Measurements from ENCODE around the gene SLC39A9.

SLC39A9 gene

DNA sequence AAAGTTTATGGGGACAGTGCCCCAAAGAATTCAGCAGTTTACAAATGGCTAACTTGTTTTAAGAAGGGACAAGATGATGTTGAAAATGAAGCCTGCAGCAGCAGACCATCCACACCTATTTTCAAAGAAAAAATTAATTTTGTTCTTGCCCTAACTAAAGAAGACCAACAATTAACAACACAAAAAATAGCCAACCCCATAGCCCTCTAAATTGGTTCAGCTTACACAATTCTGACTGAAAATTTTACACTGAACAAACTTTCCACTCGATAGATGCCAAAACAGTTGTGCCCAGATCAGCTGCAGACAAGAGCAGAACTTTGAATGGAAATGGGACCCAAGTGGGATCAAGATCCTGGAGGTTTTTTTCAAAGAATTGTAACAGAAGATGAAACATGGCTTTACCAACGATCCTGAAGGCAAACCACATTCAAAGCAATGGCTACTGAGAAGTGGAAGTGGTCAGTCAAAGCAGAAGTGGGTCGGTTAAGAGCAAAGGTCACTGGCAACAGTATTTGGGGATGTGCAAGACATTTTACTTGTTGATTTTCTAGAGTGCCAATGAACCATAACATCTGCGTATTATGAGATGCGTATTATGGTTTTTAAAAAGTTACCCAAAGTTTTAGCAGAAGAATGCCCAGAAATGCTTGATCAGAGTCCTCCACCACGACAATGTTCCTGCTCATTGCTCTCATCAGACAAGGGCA, 30.0 kb downstream of the SLC39A9 start:
- no peak for TF ChIP-seq GATA3 (IDR thresholded peaks at IDR 0.05; ENCODE audit: low read depth, low read length)
- no peak for TF ChIP-seq GATA2 (IDR thresholded peaks at IDR 0.05; ENCODE audit: low read depth, low read length)

DNA sequence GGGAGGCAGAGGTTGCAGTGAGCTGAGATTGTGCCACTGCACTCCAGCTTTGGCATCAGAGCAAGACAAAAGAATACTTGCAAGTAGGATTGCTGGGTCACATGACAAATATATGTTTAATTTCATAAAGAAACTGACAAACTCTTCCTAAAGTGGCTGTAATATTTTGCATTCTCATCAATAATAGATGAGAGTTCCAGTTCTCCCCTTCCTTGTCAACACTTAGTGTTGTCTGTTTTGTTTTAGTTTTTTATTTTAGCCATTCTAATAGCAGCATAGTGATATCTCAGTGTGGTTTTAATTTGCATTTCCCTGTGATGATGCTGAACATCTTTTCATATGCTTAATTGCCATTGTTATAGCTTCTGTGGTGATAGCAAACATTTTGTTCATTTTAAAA, 31.2 kb downstream of the SLC39A9 start:
- no peak for TF ChIP-seq GATA2 (IDR thresholded peaks at IDR 0.05; ENCODE audit: low read depth, low read length)
- TF ChIP-seq GATA3 (IDR thresholded peaks at IDR 0.05; ENCODE audit: low read depth, low read length) = no peak

DNA sequence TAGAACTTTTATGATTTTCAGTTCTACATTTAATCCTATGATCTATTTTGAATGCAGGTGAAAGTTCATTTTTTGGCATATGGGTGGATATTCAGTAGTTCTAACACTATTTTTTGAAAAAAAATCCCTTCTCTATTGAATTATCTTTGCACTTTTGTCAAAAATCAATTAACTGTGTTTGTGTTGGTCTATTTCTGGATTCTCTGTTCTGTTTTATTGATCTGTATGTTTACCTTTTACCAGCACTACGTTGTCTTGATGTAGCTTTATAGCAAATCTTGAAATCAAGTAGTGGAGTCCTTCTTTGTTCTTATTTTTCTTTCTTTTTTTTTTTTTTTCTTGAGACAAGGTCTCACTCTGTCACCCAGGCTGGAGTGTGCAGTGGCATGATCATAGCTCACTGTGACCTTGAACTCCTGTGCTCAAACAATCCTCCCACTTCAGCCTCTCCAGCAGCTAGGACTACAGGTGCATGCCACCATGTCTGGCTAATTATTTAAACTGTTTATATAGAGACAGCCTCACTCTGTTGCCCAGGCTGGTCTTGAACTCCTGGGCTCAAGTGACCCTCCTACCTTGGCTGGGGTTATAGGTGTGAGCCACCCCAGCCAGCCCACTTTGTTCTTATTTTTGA, 31.9 kb downstream of the SLC39A9 start:
- no peak for TF ChIP-seq GATA2 (IDR thresholded peaks at IDR 0.05; ENCODE audit: low read depth, low read length)
- TF ChIP-seq GATA3 (IDR thresholded peaks at IDR 0.05; ENCODE audit: low read depth, low read length) = no peak

GRCh38 chr14:69432364-69432763, 33.9 kb downstream of the SLC39A9 start:
- TF ChIP-seq GATA2 (IDR thresholded peaks at IDR 0.05; ENCODE audit: low read depth, low read length) = no peak
- TF ChIP-seq GATA3 (IDR thresholded peaks at IDR 0.05; ENCODE audit: low read depth, low read length) = no peak

- TF ChIP-seq GATA3 (IDR thresholded peaks at IDR 0.05; ENCODE audit: low read depth, low read length) (no peak), GATA2 (IDR thresholded peaks at IDR 0.05; ENCODE audit: low read depth, low read length) (no peak)
Observed at GRCh38 chr14:69439521-69440270, 41.2 kb downstream of the SLC39A9 start.

DNA sequence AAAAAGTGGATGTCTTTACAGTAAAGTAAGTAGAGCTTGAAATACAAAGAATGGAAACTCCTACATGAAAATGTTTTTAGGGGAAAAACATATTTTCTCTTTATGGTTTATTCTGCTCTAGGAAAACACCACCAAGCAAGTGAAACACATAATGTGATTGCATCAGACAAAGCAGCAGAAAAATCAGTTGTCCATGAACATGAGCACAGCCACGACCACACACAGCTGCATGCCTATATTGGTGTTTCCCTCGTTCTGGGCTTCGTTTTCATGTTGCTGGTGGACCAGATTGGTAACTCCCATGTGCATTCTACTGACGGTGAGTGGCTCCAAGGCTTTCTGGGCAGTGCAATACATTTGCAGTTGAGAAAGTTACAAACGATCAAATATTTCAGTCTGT, 43.5 kb downstream of the SLC39A9 start:
- TF ChIP-seq GATA2 (IDR thresholded peaks at IDR 0.05; ENCODE audit: low read depth, low read length) (no peak), GATA3 (IDR thresholded peaks at IDR 0.05; ENCODE audit: low read depth, low read length) (no peak)

DNA sequence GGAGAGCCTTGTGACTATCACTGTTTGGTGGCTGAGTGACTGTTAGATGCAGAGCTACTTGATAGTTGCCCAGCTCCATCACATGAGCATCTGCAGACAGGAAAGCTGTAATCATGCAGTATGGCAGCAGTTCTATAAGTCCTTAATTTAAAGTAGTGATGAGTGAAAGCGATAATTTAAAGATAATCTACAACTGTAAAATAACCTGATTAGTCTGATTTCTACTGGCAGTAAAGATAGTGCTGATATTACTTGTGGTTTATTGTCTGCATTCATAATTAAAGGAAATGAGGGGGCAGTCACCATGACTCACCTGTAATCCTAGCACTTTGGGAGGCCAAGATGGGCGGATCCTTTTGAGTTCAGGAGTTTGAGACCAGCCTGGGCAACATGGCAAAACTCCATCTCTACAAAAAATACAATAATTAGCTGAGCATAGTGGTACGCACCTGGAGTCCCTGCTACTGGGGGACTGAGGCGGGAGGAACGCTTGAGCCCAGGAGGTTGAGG, 44.9 kb downstream of the SLC39A9 start:
- TF ChIP-seq GATA2 (IDR thresholded peaks at IDR 0.05; ENCODE audit: low read depth, low read length) (no peak), GATA3 (IDR thresholded peaks at IDR 0.05; ENCODE audit: low read depth, low read length) (no peak)

DNA sequence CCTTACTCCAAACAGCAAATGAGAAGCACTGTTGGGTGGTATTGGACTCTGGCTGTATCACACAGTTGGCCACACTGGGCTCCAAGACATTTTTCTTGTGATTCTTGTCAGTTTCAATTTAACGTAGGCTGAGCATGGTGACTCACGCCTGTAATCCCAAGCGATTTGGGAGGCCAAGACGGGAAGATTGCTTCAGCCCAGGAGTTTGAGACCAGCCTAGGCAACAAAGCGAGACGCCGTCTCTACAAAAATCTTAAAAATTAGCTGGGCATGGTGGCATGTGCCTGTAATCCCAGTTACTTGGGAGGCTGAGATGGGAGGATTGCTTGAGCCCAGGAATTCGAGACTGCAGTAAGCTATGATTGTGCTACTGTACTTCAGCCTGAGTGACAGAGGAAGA, 50.7 kb downstream of the SLC39A9 start:
- no peak for TF ChIP-seq GATA3 (IDR thresholded peaks at IDR 0.05; ENCODE audit: low read depth, low read length)

- TF ChIP-seq GATA2 (IDR thresholded peaks at IDR 0.05; ENCODE audit: low read depth, low read length) = no peak
- no peak for TF ChIP-seq GATA3 (IDR thresholded peaks at IDR 0.05; ENCODE audit: low read depth, low read length)
Observed at GRCh38 chr14:69451941-69452340, 53.4 kb downstream of the SLC39A9 start.

- TF ChIP-seq GATA2 (IDR thresholded peaks at IDR 0.05; ENCODE audit: low read depth, low read length) = no peak
- TF ChIP-seq GATA3 (IDR thresholded peaks at IDR 0.05; ENCODE audit: low read depth, low read length) = no peak
Observed at GRCh38 chr14:69458350-69458749, 59.9 kb downstream of the SLC39A9 start.

DNA sequence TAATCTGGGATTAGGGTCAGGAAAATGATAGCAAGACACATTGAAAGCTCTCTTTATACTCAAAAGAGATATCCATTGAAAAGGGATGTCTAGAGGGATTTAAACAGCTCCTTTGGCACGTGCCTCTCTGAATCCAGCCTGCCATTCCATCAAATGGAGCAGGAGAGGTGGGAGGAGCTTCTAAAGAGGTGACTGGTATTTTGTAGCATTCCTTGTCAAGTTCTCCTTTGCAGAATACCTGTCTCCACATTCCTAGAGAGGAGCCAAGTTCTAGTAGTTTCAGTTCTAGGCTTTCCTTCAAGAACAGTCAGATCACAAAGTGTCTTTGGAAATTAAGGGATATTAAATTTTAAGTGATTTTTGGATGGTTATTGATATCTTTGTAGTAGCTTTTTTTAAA, 60.6 kb downstream of the SLC39A9 start:
- TF ChIP-seq GATA2 (IDR thresholded peaks at IDR 0.05; ENCODE audit: low read depth, low read length) = no peak
- TF ChIP-seq GATA3 (IDR thresholded peaks at IDR 0.05; ENCODE audit: low read depth, low read length) = no peak

- no peak for TF ChIP-seq GATA3 (IDR thresholded peaks at IDR 0.05; ENCODE audit: low read depth, low read length)
- no peak for TF ChIP-seq GATA2 (IDR thresholded peaks at IDR 0.05; ENCODE audit: low read depth, low read length)
Observed at GRCh38 chr14:69460093-69460701, 61.7 kb downstream of the SLC39A9 start.

DNA sequence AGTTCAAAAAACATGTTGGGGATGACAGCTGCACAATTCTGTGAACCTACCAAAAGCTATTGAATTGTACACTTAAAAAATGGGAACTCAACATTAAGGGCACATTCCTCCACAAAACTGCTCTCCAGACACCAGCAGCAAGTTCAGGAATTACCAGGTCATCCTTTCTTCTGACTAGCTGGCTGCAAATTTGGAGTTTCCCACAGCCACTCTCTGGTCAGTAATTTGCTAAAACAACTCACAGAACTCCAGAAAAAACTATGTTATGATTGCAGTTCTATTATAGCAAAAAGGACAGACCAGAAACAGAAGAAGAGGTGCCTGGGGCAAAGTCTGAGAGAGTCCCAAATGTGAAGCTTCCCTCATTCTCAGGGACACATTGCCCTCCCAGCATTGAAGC, 65.9 kb downstream of the SLC39A9 start:
- TF ChIP-seq GATA2 (IDR thresholded peaks at IDR 0.05; ENCODE audit: low read depth, low read length) (no peak), GATA3 (IDR thresholded peaks at IDR 0.05; ENCODE audit: low read depth, low read length) (no peak)

- TF ChIP-seq GATA2 (IDR thresholded peaks at IDR 0.05; ENCODE audit: low read depth, low read length) (no peak), GATA3 (IDR thresholded peaks at IDR 0.05; ENCODE audit: low read depth, low read length) (no peak)
Observed at GRCh38 chr14:69464829-69465228, 66.3 kb downstream of the SLC39A9 start.
